PFSK-1 (cell line): Measurements from ENCODE around the gene NAPSA.

Source experiments
- FOXP2 ChIP-seq: optimal IDR thresholded peaks from 2 replicates; pipeline ENCODE3; 2011; ENCODE audit warnings: borderline replicate concordance, control low read depth, inconsistent platforms; ENCODE audit not compliant: insufficient read depth; ENCODE audit errors: extremely low read length, extremely low read depth
- POLR2AphosphoS5 ChIP-seq: IDR thresholded peaks from 2 replicates; pipeline ENCODE4 v1.6.1; 2012; ENCODE audit warnings: low read depth, mild to moderate bottlenecking, control low read depth, low read length, moderate library complexity
- SIN3A ChIP-seq: IDR thresholded peaks from 2 replicates; pipeline ENCODE4 v1.6.1; 2012; ENCODE audit warnings: mild to moderate bottlenecking, low read length, moderate library complexity, borderline replicate concordance; ENCODE audit not compliant: insufficient read depth
- TAF1 ChIP-seq: IDR thresholded peaks from 2 replicates; pipeline ENCODE4 v1.6.1; 2012; ENCODE audit warnings: low read length, control low read depth, borderline replicate concordance; ENCODE audit not compliant: insufficient read depth
- TF ChIP-seq, protein P1 (sequence below), 2 experiments: IDR thresholded peaks; 2 replicates each; pipeline versions ENCODE4 v1.6.1 to v1.8.0; 2011 to 2012; ENCODE audit warnings: low read depth in 2 of 2, low read length in 2 of 2, control low read depth in 1 of 2, inconsistent platforms in 1 of 2, mild to moderate bottlenecking in 1 of 2, moderate library complexity in 1 of 2; ENCODE audit not compliant: insufficient read depth in 1 of 2

Gene NAPSA

DNA sequence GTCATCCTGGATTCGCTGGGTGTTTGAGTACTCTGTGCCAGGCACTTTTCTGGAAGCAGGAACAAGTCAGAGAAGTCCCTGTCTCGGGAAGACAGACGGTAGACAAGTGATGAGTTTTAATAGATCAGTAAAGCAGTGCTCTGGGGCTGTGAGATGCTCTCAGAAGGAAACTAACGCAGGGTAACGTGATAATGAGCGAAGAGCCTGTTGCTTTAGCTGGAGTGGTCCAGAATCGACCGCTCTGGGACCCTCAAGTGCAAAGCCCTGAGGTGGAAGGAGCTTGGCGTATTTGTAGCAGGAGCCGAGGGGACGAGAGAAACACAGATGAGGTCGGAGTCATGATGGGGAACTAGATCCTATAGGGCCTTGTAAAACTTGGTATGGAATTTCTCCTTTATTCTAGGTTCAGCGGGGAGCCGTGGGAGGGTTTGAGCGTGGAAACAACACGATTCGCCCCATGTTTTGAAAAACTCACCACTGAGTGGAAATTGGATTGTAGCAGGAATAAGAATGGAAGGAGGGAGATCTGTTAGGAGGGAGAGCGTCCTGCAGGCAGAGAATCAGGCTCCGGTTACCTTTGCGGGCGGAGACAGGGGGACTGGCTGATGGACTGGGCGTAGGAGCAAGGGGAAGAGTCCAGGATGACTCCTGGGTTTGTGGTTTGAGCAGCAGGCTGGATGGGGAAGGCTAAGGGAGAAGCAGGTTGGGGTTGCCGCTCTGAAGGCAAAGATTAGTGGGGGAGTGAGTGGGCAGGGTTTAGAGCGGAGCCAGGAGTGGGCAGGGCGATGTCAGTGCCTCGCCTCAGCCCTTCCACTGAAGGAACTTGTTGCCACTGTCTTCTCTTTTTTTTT, 19.5 kb upstream of the NAPSA start:
- TF ChIP-seq, protein P1, sequence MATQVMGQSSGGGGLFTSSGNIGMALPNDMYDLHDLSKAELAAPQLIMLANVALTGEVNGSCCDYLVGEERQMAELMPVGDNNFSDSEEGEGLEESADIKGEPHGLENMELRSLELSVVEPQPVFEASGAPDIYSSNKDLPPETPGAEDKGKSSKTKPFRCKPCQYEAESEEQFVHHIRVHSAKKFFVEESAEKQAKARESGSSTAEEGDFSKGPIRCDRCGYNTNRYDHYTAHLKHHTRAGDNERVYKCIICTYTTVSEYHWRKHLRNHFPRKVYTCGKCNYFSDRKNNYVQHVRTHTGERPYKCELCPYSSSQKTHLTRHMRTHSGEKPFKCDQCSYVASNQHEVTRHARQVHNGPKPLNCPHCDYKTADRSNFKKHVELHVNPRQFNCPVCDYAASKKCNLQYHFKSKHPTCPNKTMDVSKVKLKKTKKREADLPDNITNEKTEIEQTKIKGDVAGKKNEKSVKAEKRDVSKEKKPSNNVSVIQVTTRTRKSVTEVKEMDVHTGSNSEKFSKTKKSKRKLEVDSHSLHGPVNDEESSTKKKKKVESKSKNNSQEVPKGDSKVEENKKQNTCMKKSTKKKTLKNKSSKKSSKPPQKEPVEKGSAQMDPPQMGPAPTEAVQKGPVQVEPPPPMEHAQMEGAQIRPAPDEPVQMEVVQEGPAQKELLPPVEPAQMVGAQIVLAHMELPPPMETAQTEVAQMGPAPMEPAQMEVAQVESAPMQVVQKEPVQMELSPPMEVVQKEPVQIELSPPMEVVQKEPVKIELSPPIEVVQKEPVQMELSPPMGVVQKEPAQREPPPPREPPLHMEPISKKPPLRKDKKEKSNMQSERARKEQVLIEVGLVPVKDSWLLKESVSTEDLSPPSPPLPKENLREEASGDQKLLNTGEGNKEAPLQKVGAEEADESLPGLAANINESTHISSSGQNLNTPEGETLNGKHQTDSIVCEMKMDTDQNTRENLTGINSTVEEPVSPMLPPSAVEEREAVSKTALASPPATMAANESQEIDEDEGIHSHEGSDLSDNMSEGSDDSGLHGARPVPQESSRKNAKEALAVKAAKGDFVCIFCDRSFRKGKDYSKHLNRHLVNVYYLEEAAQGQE (IDR thresholded peaks at IDR 0.05; ENCODE audit: insufficient read depth in 1 of 2, low read depth in 2 of 2, low read length in 2 of 2), result no peak
- no peak for TF ChIP-seq POLR2AphosphoS5
- TF ChIP-seq FOXP2, result no peak
- TF ChIP-seq SIN3A, result no peak
- no peak for TF ChIP-seq TAF1

GRCh38 chr19:50383852-50384684, 18.6 kb upstream of the NAPSA start, which contains the start of gene POLD1:
TSS of gene POLD1 (plus strand) at chr19:50384347. CDS start at chr19:50398852, 14,505 bp downstream.
- TF ChIP-seq, protein P1 (IDR thresholded peaks at IDR 0.05; ENCODE audit: insufficient read depth in 1 of 2, low read depth in 2 of 2, low read length in 2 of 2), result no peak
- TF ChIP-seq POLR2AphosphoS5 (peak; percentile 80; the same call in 1 of the 2 replicates), SIN3A (peak; percentile 67; the same call in 1 of the 2 replicates), TAF1 (peak; percentile 58; the same call in 1 of the 2 replicates), FOXP2 (peak; percentile 41)

DNA sequence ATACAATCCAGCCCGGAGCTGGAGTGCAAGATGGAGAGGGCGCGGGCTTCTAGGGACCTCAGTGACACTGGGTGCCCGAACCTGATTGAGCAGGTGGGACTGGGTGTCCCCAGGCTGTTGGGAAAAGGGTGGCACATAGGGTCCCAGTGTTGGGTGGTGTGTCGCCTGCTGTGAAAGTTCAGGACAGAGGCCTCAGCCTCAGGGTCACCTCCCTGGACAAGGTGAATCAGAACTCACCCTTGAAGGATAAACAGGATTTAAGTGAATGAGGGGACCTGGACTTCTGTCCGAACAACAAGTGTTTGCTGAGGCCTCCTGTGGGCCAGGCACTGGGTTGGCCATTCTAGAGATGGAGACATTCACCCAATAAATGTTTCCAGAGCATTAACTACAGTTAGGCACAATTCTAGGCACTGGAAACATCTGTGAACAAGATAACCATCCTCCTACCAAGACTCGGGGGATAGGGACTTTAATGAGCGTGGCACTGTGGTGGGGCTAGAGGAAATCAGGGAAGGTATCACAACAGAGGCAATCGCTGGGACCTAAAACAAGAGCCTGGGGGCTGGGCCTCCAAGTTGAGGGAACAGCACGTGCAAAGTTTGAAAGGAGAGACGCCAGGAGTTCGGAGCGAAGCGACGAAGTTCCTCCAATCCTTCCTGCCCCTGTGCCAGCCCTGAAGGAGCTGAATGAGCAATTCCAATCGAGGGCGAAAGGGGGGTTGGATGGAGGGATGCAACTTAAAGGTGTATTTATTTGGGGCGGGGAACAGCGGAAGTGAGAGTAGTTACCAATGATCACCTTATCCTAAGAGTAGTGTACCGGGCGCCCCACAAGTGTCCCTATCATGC, 17.8 kb upstream of the NAPSA start:
- TF ChIP-seq, protein P1 (IDR thresholded peaks at IDR 0.05; ENCODE audit: insufficient read depth in 1 of 2, low read depth in 2 of 2, low read length in 2 of 2), result no peak
- no peak for TF ChIP-seq SIN3A
- no peak for TF ChIP-seq TAF1
- no peak for TF ChIP-seq FOXP2

GRCh38 chr19:50381881-50382729, 16.7 kb upstream of the NAPSA start:
- TF ChIP-seq FOXP2 (no peak), POLR2AphosphoS5 (no peak), TAF1 (no peak), SIN3A (no peak)
- TF ChIP-seq, protein P1 (IDR thresholded peaks at IDR 0.05; ENCODE audit: insufficient read depth in 1 of 2, low read depth in 2 of 2, low read length in 2 of 2), result no peak
